Measurements from ENCODE around the gene BMERB1.
"Not testable (repeated sequence)": the region's sequence is repeated elsewhere in the genome, so short reads cannot be mapped to it uniquely, and the experiment has no call there.

Gene BMERB1

DNA sequence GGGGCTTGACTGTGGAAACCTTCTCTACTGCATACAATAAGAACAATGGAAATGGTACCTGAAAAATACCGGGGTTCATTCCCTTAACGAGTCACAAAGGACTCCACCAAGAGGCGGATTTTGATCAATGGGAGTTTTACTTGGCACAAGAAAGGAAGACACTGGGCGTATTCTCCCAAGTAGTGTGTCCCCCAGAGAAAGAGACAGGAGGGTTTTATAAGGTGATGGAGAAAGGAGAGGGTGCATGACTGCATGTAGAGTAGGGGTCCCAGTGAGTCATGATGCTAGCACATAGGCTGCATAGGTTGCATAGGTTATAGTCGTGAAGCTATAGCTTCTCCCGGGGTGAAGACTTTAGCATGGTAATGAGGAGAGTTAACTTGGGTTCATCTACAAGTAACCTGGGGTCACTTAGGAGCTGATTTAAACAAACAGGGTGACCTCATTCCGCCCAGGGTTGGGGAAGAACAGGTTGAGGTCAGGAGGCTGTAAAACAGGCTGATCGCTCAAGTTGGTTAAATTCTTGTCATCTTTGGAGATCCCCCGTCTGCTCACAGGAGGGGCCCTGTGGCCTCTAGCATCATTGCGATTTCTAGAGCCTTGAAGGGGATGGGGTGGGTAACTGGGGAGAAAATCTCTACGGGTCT, 37.3 kb upstream of the BMERB1 start:
- Histone ChIP-seq H3K9ac (no peak overlapping the region), H3K27ac (no peak overlapping the region), H3K4me2 (no peak overlapping the region), H3K4me1 (ENCODE audit: low read depth, poor library complexity, severe bottlenecking) (no peaks in the 10 kb centered on the region), H3K36me3 (ENCODE audit: insufficient read depth) (no peaks in the 10 kb centered on the region), H2AFZ (ENCODE audit: low read depth) (no peak overlapping the region), H3K27me3 (ENCODE audit: insufficient read depth, low read depth) (no peaks in the 10 kb centered on the region), H4K20me1 (ENCODE audit: insufficient read depth) (no peaks in the 10 kb centered on the region), H3K79me2 (ENCODE audit: insufficient read depth, low read depth) (no peaks in the 10 kb centered on the region), H3K4me3 (IDR thresholded peaks at IDR 0.05; ENCODE audit: insufficient read depth, low read depth, low read length) (no peak overlapping the region)
- TF ChIP-seq, protein P1, sequence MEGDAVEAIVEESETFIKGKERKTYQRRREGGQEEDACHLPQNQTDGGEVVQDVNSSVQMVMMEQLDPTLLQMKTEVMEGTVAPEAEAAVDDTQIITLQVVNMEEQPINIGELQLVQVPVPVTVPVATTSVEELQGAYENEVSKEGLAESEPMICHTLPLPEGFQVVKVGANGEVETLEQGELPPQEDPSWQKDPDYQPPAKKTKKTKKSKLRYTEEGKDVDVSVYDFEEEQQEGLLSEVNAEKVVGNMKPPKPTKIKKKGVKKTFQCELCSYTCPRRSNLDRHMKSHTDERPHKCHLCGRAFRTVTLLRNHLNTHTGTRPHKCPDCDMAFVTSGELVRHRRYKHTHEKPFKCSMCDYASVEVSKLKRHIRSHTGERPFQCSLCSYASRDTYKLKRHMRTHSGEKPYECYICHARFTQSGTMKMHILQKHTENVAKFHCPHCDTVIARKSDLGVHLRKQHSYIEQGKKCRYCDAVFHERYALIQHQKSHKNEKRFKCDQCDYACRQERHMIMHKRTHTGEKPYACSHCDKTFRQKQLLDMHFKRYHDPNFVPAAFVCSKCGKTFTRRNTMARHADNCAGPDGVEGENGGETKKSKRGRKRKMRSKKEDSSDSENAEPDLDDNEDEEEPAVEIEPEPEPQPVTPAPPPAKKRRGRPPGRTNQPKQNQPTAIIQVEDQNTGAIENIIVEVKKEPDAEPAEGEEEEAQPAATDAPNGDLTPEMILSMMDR (conservative IDR thresholded peaks at IDR 0.05; ENCODE audit: low read depth, low read length) = no peak

DNA sequence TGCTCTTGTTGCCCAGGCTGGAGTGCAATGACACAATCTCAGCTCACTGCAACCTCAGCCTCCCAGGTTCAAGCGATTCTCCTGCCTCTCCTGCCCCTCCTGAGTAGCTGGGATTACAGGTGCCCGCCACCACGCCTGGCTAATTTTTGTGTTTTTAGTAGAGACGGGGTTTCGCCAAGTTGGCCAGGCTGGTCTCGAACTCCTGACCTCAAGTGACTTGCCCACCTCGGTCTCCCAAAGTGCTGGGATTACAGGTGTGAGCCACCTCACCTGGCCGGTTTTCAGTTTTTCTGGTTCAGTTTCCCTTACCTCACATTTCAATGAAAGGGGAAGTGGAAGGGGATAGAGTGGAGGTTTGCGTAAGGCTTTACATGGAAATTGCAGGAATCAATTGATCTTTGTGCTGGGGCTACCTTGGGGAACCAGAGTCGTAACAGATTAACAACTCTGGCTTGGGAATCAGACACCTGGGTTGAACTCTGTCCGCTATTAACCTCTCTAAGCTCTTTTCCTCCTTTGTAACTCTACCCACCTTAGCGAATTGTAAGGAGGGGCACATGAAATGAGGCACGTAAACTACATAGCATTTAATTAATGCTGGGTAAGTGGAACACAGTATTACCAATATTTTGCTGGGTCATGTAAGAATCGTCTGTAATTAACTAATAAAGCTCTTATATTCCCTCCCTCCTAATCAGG, 35.6 kb upstream of the BMERB1 start:
- H3K9ac ChIP-seq = no peak overlapping the region
- no peaks in the 10 kb centered on the region for H3K27me3 ChIP-seq (ENCODE audit: insufficient read depth, low read depth)
- no peaks in the 10 kb centered on the region for H4K20me1 ChIP-seq (ENCODE audit: insufficient read depth)
- no peak overlapping the region for H3K4me3 ChIP-seq (IDR thresholded peaks at IDR 0.05; ENCODE audit: insufficient read depth, low read depth, low read length)
- H3K36me3 ChIP-seq (ENCODE audit: insufficient read depth) = no peaks in the 10 kb centered on the region
- H3K4me1 ChIP-seq (ENCODE audit: low read depth, poor library complexity, severe bottlenecking) = no peaks in the 10 kb centered on the region
- H3K79me2 ChIP-seq (ENCODE audit: insufficient read depth, low read depth) = no peaks in the 10 kb centered on the region
- no peak overlapping the region for H3K27ac ChIP-seq
- no peak overlapping the region for H2AFZ ChIP-seq (ENCODE audit: low read depth)
- no peak overlapping the region for H3K4me2 ChIP-seq
- TF ChIP-seq, protein P1 (conservative IDR thresholded peaks at IDR 0.05; ENCODE audit: low read depth, low read length) = no peak

DNA sequence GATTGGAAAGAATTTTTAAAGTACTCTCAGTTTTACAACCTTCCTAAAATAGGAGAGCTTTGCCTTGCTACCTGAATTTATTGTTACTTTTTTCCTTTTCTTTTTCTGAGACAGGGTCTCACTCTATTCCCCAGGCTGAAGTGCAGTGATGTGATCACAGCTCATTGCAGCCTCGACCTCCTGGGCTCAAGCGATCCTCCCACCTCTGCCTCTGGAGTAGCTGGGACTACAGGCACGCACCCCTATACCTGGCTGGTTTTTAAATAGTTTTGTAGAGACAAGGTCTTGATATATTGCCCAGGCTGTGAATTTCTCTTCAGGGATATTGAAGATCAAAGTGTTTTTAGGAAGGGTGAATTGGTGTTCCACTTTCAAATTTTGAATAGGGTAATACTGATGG, 35.1 kb upstream of the BMERB1 start:
- Histone ChIP-seq H4K20me1 (ENCODE audit: insufficient read depth) (no peaks in the 10 kb centered on the region), H3K36me3 (ENCODE audit: insufficient read depth) (no peaks in the 10 kb centered on the region), H3K4me2 (no peak overlapping the region), H3K27me3 (ENCODE audit: insufficient read depth, low read depth) (no peaks in the 10 kb centered on the region), H3K27ac (no peak overlapping the region), H2AFZ (ENCODE audit: low read depth) (no peak overlapping the region), H3K4me1 (ENCODE audit: low read depth, poor library complexity, severe bottlenecking) (peaks cover under 1% of the 10 kb centered on the region), H3K4me3 (IDR thresholded peaks at IDR 0.05; ENCODE audit: insufficient read depth, low read depth, low read length) (no peak overlapping the region), H3K9ac (no peak overlapping the region), H3K79me2 (ENCODE audit: insufficient read depth, low read depth) (no peaks in the 10 kb centered on the region)
- TF ChIP-seq, protein P1 (conservative IDR thresholded peaks at IDR 0.05; ENCODE audit: low read depth, low read length) = no peak

DNA sequence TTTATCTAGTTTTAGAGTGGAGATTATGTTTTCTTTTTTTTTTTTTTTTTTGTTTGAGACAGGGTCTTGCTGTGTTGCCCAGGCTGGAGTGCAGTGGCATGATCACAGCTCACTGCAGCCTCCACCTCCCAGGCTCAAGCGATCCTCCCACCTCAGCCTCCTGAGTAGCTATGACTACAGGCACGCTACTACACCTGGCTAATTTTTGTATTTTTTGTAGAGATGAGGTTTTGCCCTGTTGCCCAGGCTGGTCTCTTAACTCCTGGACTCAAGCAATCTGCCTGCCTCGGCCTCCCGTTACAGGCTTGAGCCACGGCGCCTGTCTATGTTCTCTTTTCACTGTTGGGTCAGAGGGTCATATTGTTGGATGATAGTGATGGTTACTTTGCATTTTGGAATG, 34.1 kb upstream of the BMERB1 start:
- H2AFZ ChIP-seq (ENCODE audit: low read depth); H3K27me3 ChIP-seq (ENCODE audit: insufficient read depth, low read depth); H3K4me2 ChIP-seq; H4K20me1 ChIP-seq (ENCODE audit: insufficient read depth); H3K79me2 ChIP-seq (ENCODE audit: insufficient read depth, low read depth); H3K27ac ChIP-seq; H3K4me3 ChIP-seq (IDR thresholded peaks at IDR 0.05; ENCODE audit: insufficient read depth, low read depth, low read length); H3K36me3 ChIP-seq (ENCODE audit: insufficient read depth); H3K9ac ChIP-seq: not testable (repeated sequence)
- H3K4me1 ChIP-seq (ENCODE audit: low read depth, poor library complexity, severe bottlenecking) = peaks cover 10% of the 10 kb centered on the region

DNA sequence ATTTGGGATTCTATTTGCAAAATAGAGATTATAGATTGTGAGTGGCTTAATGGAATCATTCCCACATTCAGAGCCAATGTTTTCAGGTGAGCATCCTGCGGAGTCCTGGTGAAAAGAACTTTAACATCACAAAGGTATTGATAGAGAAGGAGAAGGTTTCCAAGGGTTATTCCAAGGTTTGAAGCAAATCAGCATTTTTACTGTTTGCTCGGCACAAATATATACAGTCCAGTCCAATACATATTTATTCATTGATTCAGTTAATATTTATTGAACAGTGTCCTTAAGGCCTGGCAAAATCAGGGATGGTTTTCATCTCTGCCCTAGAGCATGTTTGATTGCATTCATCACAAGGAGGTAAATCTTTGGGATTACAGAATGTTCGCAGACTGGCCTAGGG, 32.4 kb upstream of the BMERB1 start:
- Histone ChIP-seq H3K79me2 (ENCODE audit: insufficient read depth, low read depth) (no peaks in the 10 kb centered on the region), H3K4me1 (ENCODE audit: low read depth, poor library complexity, severe bottlenecking) (peaks cover 12% of the 10 kb centered on the region), H3K27me3 (ENCODE audit: insufficient read depth, low read depth) (no peaks in the 10 kb centered on the region), H3K27ac (no peak overlapping the region), H4K20me1 (ENCODE audit: insufficient read depth) (no peaks in the 10 kb centered on the region), H3K4me3 (IDR thresholded peaks at IDR 0.05; ENCODE audit: insufficient read depth, low read depth, low read length) (no peak overlapping the region), H3K9ac (no peak overlapping the region), H3K36me3 (ENCODE audit: insufficient read depth) (no peaks in the 10 kb centered on the region), H3K4me2 (no peak overlapping the region), H2AFZ (ENCODE audit: low read depth) (no peak overlapping the region)
- TF ChIP-seq, protein P1 (conservative IDR thresholded peaks at IDR 0.05; ENCODE audit: low read depth, low read length) = no peak

All from KMS-11 (cell line).